HepG2 (cell line): ENCODE measurements around the gene SEC14L5. TPM values are rescaled to one million over a fixed set of nuclear protein-coding genes. Genes with fewer than 3 reads are reported as not detected.
A peak's percentile ranks its signal among the peaks of the same experiment; 100 is the strongest.

Source experiments
- KMT2A ChIP-seq: sonication (generic); formaldehyde crosslinking; IDR thresholded peaks from 2 replicates; pipeline ENCODE4 v1.4.0; 2020; ENCODE audit warnings: missing genetic modification reagents
- NONO ChIP-seq, 2 experiments: fragments of 450-650 bp in 1 of 2; sonication (generic) in 1 of 2; formaldehyde crosslinking in 1 of 2; IDR thresholded peaks in 1 of 2; conservative IDR thresholded peaks in 1 of 2; 2 replicates each; pipeline versions ENCODE4 v1.6.1 to v1.8.0; 2017 to 2022; ENCODE audit warnings: mild to moderate bottlenecking in 1 of 2, missing genetic modification reagents in 1 of 2, moderate library complexity in 1 of 2
- SKIL ChIP-seq: sonication (generic); formaldehyde crosslinking; IDR thresholded peaks from 2 replicates; pipeline ENCODE4 v1.8.0; 2022; ENCODE audit warnings: missing genetic modification reagents, mild to moderate bottlenecking, moderate library complexity, borderline replicate concordance
- TGIF2 ChIP-seq: IDR thresholded peaks from 2 replicates; pipeline ENCODE4 v1.6.1; 2016; ENCODE audit warnings: control low read depth, missing compliant biosample characterization
- ZC3H13 ChIP-seq: sonication (generic); formaldehyde crosslinking; IDR thresholded peaks from 2 replicates; pipeline ENCODE4 v1.8.1; 2023; ENCODE audit warnings: mild to moderate bottlenecking, missing genetic modification reagents, moderate library complexity
- ZNF10 ChIP-seq: sonication (generic); formaldehyde crosslinking; IDR thresholded peaks from 2 replicates; pipeline ENCODE4 v1.4.0; 2020; ENCODE audit warnings: mild to moderate bottlenecking, low read depth, missing genetic modification reagents, borderline replicate concordance
- ZNF407 ChIP-seq: sonication (generic); formaldehyde crosslinking; IDR thresholded peaks from one replicate; pipeline ENCODE4 v1.5.1; 2020; ENCODE audit warnings: mild to moderate bottlenecking, missing genetic modification reagents; ENCODE audit errors: not compliant biosample characterization
- ZNF737 ChIP-seq: sonication (generic); formaldehyde crosslinking; IDR thresholded peaks from 2 replicates; pipeline ENCODE4 v1.5.0; 2020; ENCODE audit warnings: missing genetic modification reagents, mild to moderate bottlenecking, borderline replicate concordance
- ZNF747 ChIP-seq: sonication (generic); formaldehyde crosslinking; IDR thresholded peaks from 2 replicates; pipeline ENCODE4 v1.8.1; 2023; ENCODE audit warnings: missing genetic modification reagents, mild to moderate bottlenecking, borderline replicate concordance
- polyA plus RNA-seq, 8 experiments: library from polyadenylated mRNA; depleted of rRNA in 3 of 8; stranded (reverse) in 7 of 8; unstranded in 1 of 8; fragments of >200 nt; fragmentation: Illumina TruSeq in 4 of 8; extraction: Trizol in 4 of 8; gene quantifications; 2 replicates each; pipeline versions ENCODE4 v1.2.1 to v1.2.3, GENCODE V29; 2011 to 2016; ENCODE audit warnings: low read depth in 4 of 8, missing spikeins in 1 of 8, mixed read lengths in 1 of 8; ENCODE audit not compliant: insufficient read depth in 1 of 8
- total RNA-seq, 5 experiments: library from RNA; depleted of rRNA; stranded (reverse); fragments of >200 nt; fragmentation: Illumina TruSeq; extraction: Trizol; gene quantifications; 2 replicates each; pipeline ENCODE4 v1.2.3, GENCODE V29; 2016; ENCODE audit warnings: low read depth in 1 of 5
- TF ChIP-seq, protein P1 (sequence below), 2 experiments: sonication (generic) in 1 of 2; formaldehyde crosslinking in 1 of 2; IDR thresholded peaks; 2 replicates each; pipeline versions ENCODE4 v1.5.1 to v1.6.1; 2011 to 2020; ENCODE audit warnings: borderline replicate concordance in 1 of 2, low read depth in 1 of 2, low read length in 1 of 2, mild to moderate bottlenecking in 1 of 2, missing genetic modification reagents in 1 of 2, moderate library complexity in 1 of 2
- TF ChIP-seq, protein P2 (sequence below): sonication (generic); formaldehyde crosslinking; conservative IDR thresholded peaks from 2 replicates; pipeline ENCODE4 v1.8.0; 2022; ENCODE audit warnings: low read depth, missing genetic modification reagents

SEC14L5 gene
- total and polyA plus RNA-seq, 2 of the 13 experiments (the other 11 are each of a cell fraction or from before 2014, with no cell fraction given) = 0.40 to 0.42 TPM

- peak; percentile 28; the same call in 1 of the 2 replicates for TF ChIP-seq ZNF747 (CRISPR knock-in tag)
- TF ChIP-seq KMT2A = no peak
- TF ChIP-seq ZNF10 = no peak
- TF ChIP-seq, protein P1, sequence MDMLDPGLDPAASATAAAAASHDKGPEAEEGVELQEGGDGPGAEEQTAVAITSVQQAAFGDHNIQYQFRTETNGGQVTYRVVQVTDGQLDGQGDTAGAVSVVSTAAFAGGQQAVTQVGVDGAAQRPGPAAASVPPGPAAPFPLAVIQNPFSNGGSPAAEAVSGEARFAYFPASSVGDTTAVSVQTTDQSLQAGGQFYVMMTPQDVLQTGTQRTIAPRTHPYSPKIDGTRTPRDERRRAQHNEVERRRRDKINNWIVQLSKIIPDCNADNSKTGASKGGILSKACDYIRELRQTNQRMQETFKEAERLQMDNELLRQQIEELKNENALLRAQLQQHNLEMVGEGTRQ (IDR thresholded peaks at IDR 0.05; ENCODE audit: low read depth, low read length) = no peak
- TF ChIP-seq, protein P1 (CRISPR knock-in tag; IDR thresholded peaks at IDR 0.05; ENCODE audit: borderline replicate concordance) = no peak
- TF ChIP-seq SKIL (CRISPR knock-in tag) = peak; percentile 75
- TF ChIP-seq ZC3H13 = 0 out of 2 replicates have a peak, but pooled peaks have one; percentile 76
- 0 out of 2 replicates have a peak, but pooled peaks have one; percentile 3 for TF ChIP-seq TGIF2 (CRISPR knock-in tag)
- peak; percentile 76 for TF ChIP-seq ZNF407 (CRISPR knock-in tag)
- TF ChIP-seq, protein P2, sequence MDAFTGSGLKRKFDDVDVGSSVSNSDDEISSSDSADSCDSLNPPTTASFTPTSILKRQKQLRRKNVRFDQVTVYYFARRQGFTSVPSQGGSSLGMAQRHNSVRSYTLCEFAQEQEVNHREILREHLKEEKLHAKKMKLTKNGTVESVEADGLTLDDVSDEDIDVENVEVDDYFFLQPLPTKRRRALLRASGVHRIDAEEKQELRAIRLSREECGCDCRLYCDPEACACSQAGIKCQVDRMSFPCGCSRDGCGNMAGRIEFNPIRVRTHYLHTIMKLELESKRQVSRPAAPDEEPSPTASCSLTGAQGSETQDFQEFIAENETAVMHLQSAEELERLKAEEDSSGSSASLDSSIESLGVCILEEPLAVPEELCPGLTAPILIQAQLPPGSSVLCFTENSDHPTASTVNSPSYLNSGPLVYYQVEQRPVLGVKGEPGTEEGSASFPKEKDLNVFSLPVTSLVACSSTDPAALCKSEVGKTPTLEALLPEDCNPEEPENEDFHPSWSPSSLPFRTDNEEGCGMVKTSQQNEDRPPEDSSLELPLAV = peak; percentile 80; the same call in 1 of the 2 replicates
- TF ChIP-seq ZNF737 (CRISPR knock-in tag) = 0 out of 2 replicates have a peak, but pooled peaks have one; percentile 37
- no peak for TF ChIP-seq NONO (IDR thresholded peaks at IDR 0.05)
- TF ChIP-seq NONO (CRISPR knock-in tag; conservative IDR thresholded peaks at IDR 0.05) = peak; percentile 61
Observed at GRCh38 chr16:4958510-4959438, 644 bp downstream of the SEC14L5 start (continued).
